ENCODE results near the gene TXK.

GRCh38 chr4:48180234-48180633 is 46.2 kb upstream of the TXK start:
- TF ChIP-seq, protein P1, sequence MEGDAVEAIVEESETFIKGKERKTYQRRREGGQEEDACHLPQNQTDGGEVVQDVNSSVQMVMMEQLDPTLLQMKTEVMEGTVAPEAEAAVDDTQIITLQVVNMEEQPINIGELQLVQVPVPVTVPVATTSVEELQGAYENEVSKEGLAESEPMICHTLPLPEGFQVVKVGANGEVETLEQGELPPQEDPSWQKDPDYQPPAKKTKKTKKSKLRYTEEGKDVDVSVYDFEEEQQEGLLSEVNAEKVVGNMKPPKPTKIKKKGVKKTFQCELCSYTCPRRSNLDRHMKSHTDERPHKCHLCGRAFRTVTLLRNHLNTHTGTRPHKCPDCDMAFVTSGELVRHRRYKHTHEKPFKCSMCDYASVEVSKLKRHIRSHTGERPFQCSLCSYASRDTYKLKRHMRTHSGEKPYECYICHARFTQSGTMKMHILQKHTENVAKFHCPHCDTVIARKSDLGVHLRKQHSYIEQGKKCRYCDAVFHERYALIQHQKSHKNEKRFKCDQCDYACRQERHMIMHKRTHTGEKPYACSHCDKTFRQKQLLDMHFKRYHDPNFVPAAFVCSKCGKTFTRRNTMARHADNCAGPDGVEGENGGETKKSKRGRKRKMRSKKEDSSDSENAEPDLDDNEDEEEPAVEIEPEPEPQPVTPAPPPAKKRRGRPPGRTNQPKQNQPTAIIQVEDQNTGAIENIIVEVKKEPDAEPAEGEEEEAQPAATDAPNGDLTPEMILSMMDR (IDR thresholded peaks at IDR 0.05), result no peak
- TF ChIP-seq POLR2A (IDR thresholded peaks at IDR 0.05), result no peak
